GM23338 (cell line): Measurements from ENCODE around the gene PVALB. TPM values are rescaled to one million over a fixed set of nuclear protein-coding genes. Genes with fewer than 3 reads are reported as not detected.

Experiments
- ATAC-seq: fragments of 200-7000 bp; cut with Tn5 transposase; 3 replicates; pipeline ENCODE4 v1.9.1; 2020
- DNase-seq: peaks from one replicate; pipeline ENCODE4 v3.0.0-alpha.2; 2015; ENCODE audit warnings: low spot score
- H2AFZ ChIP-seq: fragments of 200-600 bp; sonication (generic); 2 replicates; pipeline ENCODE4 v1.8.0; 2016; ENCODE audit warnings: antibody characterized with exemption, mild to moderate bottlenecking, moderate library complexity
- H3F3A ChIP-seq: fragments of 200-600 bp; sonication (generic); replicated peaks from 2 replicates; pipeline ENCODE4 v1.8.0; 2017; ENCODE audit warnings: antibody characterized with exemption, mixed run types, low read depth
- H3K27ac ChIP-seq: fragments of 200-600 bp; sonication (generic); 2 replicates; pipeline ENCODE4 v1.6.1; 2016; ENCODE audit warnings: low read depth
- H3K27me3 ChIP-seq: fragments of 200-600 bp; sonication (generic); 2 replicates; pipeline ENCODE4 v1.8.0; 2016; ENCODE audit warnings: mild to moderate bottlenecking, mixed run types, moderate library complexity; ENCODE audit not compliant: insufficient read depth
- H3K36me3 ChIP-seq: fragments of 200-600 bp; sonication (generic); 2 replicates; pipeline ENCODE4 v1.8.0; 2016; ENCODE audit warnings: mild to moderate bottlenecking; ENCODE audit not compliant: insufficient read depth
- H3K4me1 ChIP-seq: fragments of 200-600 bp; sonication (generic); 2 replicates; pipeline ENCODE4 v1.8.0; 2016; ENCODE audit warnings: mild to moderate bottlenecking, moderate library complexity; ENCODE audit not compliant: insufficient read depth
- H3K4me2 ChIP-seq: fragments of 200-600 bp; sonication (generic); 2 replicates; pipeline ENCODE4 v1.7.1; 2017; ENCODE audit warnings: mixed run types
- H3K4me3 ChIP-seq: fragments of 200-600 bp; sonication (generic); 2 replicates; pipeline ENCODE4 v1.6.1; 2016; ENCODE audit warnings: mixed run types
- H3K79me2 ChIP-seq: fragments of 200-600 bp; sonication (generic); replicated peaks from 2 replicates; pipeline ENCODE4 v1.8.0; 2017; ENCODE audit warnings: mild to moderate bottlenecking; ENCODE audit not compliant: insufficient read depth
- H3K9me2 ChIP-seq: fragments of 200-600 bp; sonication (generic); 2 replicates; pipeline ENCODE4 v1.8.0; 2017; ENCODE audit not compliant: insufficient read depth
- H4K20me1 ChIP-seq: fragments of 200-600 bp; sonication (generic); replicated peaks from 2 replicates; pipeline ENCODE4 v1.8.0; 2017; ENCODE audit warnings: mild to moderate bottlenecking; ENCODE audit not compliant: insufficient read depth
- H3K27ac Mint-ChIP-seq: 2 replicates; pipeline ENCODE4 v1.8.0; 2020; ENCODE audit warnings: inconsistent platforms, mild to moderate bottlenecking, moderate library complexity, mixed read lengths
- H3K27me3 Mint-ChIP-seq: 3 replicates; pipeline ENCODE4 v1.8.0; 2022; ENCODE audit warnings: low read depth, mild to moderate bottlenecking, moderate library complexity, mixed read lengths, inconsistent platforms; ENCODE audit not compliant: insufficient read depth, poor library complexity
- H3K36me3 Mint-ChIP-seq: 3 replicates; pipeline ENCODE4 v1.8.0; 2021; ENCODE audit warnings: low read depth, mild to moderate bottlenecking, inconsistent platforms, moderate library complexity, mixed read lengths
- H3K4me1 Mint-ChIP-seq: 3 replicates; pipeline ENCODE4 v1.8.0; 2020; ENCODE audit warnings: mild to moderate bottlenecking, inconsistent platforms, mixed read lengths
- H3K4me3 Mint-ChIP-seq: 3 replicates; pipeline ENCODE4 v1.8.0; 2021; ENCODE audit warnings: moderate library complexity, mild to moderate bottlenecking, inconsistent platforms, mixed read lengths
- H3K9me3 Mint-ChIP-seq: 3 replicates; pipeline ENCODE4 v1.8.0; 2020; ENCODE audit warnings: moderate library complexity, mild to moderate bottlenecking, inconsistent platforms, mixed read lengths
- CREB1 ChIP-seq: fragments of 250-450 bp; sonication (Bioruptor Pico); IDR thresholded peaks from 2 replicates; pipeline ENCODE4 v1.5.0; 2020; ENCODE audit warnings: low read depth, mild to moderate bottlenecking, moderate library complexity
- CTCF ChIP-seq, 2 experiments: fragments of 200-600 bp in 1 of 2; sonication (generic) in 1 of 2; conservative IDR thresholded peaks; 2 replicates each; pipeline versions ENCODE4 v1.5.1 to v1.6.1; 2016 to 2017; ENCODE audit warnings: antibody characterized with exemption in 2 of 2, low read depth in 2 of 2, mild to moderate bottlenecking in 2 of 2, moderate library complexity in 1 of 2
- ETS1 ChIP-seq: IDR thresholded peaks from 2 replicates; pipeline ENCODE4 v1.6.1; 2016; ENCODE audit warnings: antibody characterized with exemption
- JUNB ChIP-seq: IDR thresholded peaks from one replicate; pipeline ENCODE4 v1.6.1; 2016; ENCODE audit warnings: antibody characterized with exemption; ENCODE audit not compliant: unreplicated experiment
- NANOG ChIP-seq: IDR thresholded peaks from 2 replicates; pipeline ENCODE4 v1.6.1; 2016; ENCODE audit warnings: antibody characterized with exemption, borderline replicate concordance
- POLR2AphosphoS5 ChIP-seq: IDR thresholded peaks from 2 replicates; pipeline ENCODE4 v1.6.1; 2016; ENCODE audit warnings: antibody characterized with exemption, low read depth
- ZNF331 ChIP-seq: fragments of 250-450 bp; sonication (Bioruptor Pico); IDR thresholded peaks from 2 replicates; pipeline ENCODE4 v1.5.0; 2020; ENCODE audit warnings: low read depth, mild to moderate bottlenecking, moderate library complexity
- polyA plus RNA-seq: library from polyadenylated mRNA; unstranded; fragments of >200 nt; fragmentation: Nextera tagmentation; extraction: Ambion mirVana; gene quantifications from 2 replicates; pipeline ENCODE4 v1.2.1, GENCODE V29; 2016
- total RNA-seq: library from RNA; depleted of rRNA; stranded (reverse); fragments of >200 nt; shearing (Covaris generic); gene quantifications from 2 replicates; pipeline ENCODE4 v1.2.3, GENCODE V29; 2014

Gene PVALB
- total and polyA plus RNA-seq, 2 experiments from 2014 or later = 7.9 TPM; not detected in 1

- no peaks in the 10 kb centered on the region for H3K4me1 ChIP-seq
- TF ChIP-seq ETS1 (no peak), CTCF (conservative IDR thresholded peaks at IDR 0.05; ENCODE audit: low read depth in 2 of 2) (peak; percentile 89 to 91)
- no peaks in the 10 kb centered on the region for H3K79me2 ChIP-seq
- DNase-seq = peak; percentile 93
- ATAC-seq = peak; percentile 52
- no peaks in the 10 kb centered on the region for H4K20me1 ChIP-seq
- Mint-ChIP-seq H3K27ac (no peak overlapping the region), H3K4me3 (no peak overlapping the region), H3K36me3 (no peaks in the 10 kb centered on the region), H3K4me1 (peaks cover 11% of the 10 kb centered on the region; the same call in 2 of the 3 replicates), H3K27me3 (peaks cover 28% of the 10 kb centered on the region), H3K9me3 (peaks cover 9% of the 10 kb centered on the region; the same call in 2 of the 3 replicates)
- H3K9me2 ChIP-seq = peaks cover 5% of the 10 kb centered on the region; the same call in 1 of the 2 replicates
- H3K4me2 ChIP-seq = no peak overlapping the region
- peak overlapping the region; percentile 99 for H2AFZ ChIP-seq
- H3K4me3 ChIP-seq = no peak overlapping the region
- no peaks in the 10 kb centered on the region for H3K36me3 ChIP-seq
- H3K27me3 ChIP-seq = peaks cover 17% of the 10 kb centered on the region
- H3F3A ChIP-seq = 0 out of 2 replicates have a peak, but pooled peaks cover 6% of the 10 kb centered on the region
- H3K27ac ChIP-seq = no peak overlapping the region
Measured at GRCh38 chr22:36853407-36854099, 36.7 kb upstream of the PVALB start.

GRCh38 chr22:36852056-36852973 is 35.5 kb upstream of the PVALB start:
- H2AFZ ChIP-seq = no peak overlapping the region
- H3K4me2 ChIP-seq = no peak overlapping the region
- H3K27ac Mint-ChIP-seq = no peak overlapping the region
- 0 out of 2 replicates have a peak, but pooled peaks cover 6% of the 10 kb centered on the region for H3F3A ChIP-seq
- no peak overlapping the region for H3K4me3 Mint-ChIP-seq
- no peaks in the 10 kb centered on the region for H3K36me3 Mint-ChIP-seq
- no peaks in the 10 kb centered on the region for H3K36me3 ChIP-seq
- H3K9me2 ChIP-seq = peaks cover 5% of the 10 kb centered on the region; the same call in 1 of the 2 replicates
- DNase-seq (no peak), ATAC-seq (no peak)
- H3K4me1 Mint-ChIP-seq = peaks cover 11% of the 10 kb centered on the region; the same call in 2 of the 3 replicates
- no peaks in the 10 kb centered on the region for H3K4me1 ChIP-seq
- H3K4me3 ChIP-seq = no peak overlapping the region
- H3K79me2 ChIP-seq = no peaks in the 10 kb centered on the region
- H4K20me1 ChIP-seq = no peaks in the 10 kb centered on the region
- H3K27ac ChIP-seq = no peak overlapping the region
- peaks cover 9% of the 10 kb centered on the region; the same call in 2 of the 3 replicates for H3K9me3 Mint-ChIP-seq
- peaks cover 23% of the 10 kb centered on the region for H3K27me3 Mint-ChIP-seq
- H3K27me3 ChIP-seq = peaks cover 8% of the 10 kb centered on the region
- TF ChIP-seq JUNB (no peak), NANOG (no peak), ZNF331 (CRISPR knock-in tag) (no peak), ETS1 (no peak), POLR2AphosphoS5 (no peak), CREB1 (CRISPR knock-in tag) (no peak), CTCF (conservative IDR thresholded peaks at IDR 0.05; ENCODE audit: low read depth in 2 of 2) (no peak)
